Inflammatory macrophage treated with lipopolysaccharide for 4 hours (primary cell): Measurements from ENCODE around the gene NAV2.

Experiments used
- DNase-seq: peaks from one replicate; pipeline ENCODE4 v3.0.0-alpha.2; 2020

Gene NAV2

GRCh38 chr11:19962053-19962800 lies 249.6 kb downstream of the NAV2 start:
- no peak for DNase-seq

- no peak for DNase-seq
Measured at GRCh38 chr11:19962801-19963175, 250.2 kb downstream of the NAV2 start.

GRCh38 chr11:19963697-19964387 lies 251.2 kb downstream of the NAV2 start:
- no peak for DNase-seq

- DNase-seq: no peak
Measured at GRCh38 chr11:19966441-19966840, 253.8 kb downstream of the NAV2 start.

- no peak for DNase-seq
Measured at GRCh38 chr11:19966927-19967326, 254.3 kb downstream of the NAV2 start.

- no peak for DNase-seq
Measured at GRCh38 chr11:19967787-19968186, 255.2 kb downstream of the NAV2 start.

- DNase-seq: no peak
Measured at GRCh38 chr11:19968860-19969259, 256.2 kb downstream of the NAV2 start.

GRCh38 chr11:19970944-19971343 lies 258.3 kb downstream of the NAV2 start:
- no peak for DNase-seq

GRCh38 chr11:19972091-19972490 lies 259.5 kb downstream of the NAV2 start:
- no peak for DNase-seq

GRCh38 chr11:19972651-19973050 lies 260.0 kb downstream of the NAV2 start:
- no peak for DNase-seq

- no peak for DNase-seq
Measured at GRCh38 chr11:19973136-19973635, 260.5 kb downstream of the NAV2 start.

GRCh38 chr11:19974886-19975285 lies 262.2 kb downstream of the NAV2 start:
- DNase-seq: no peak

- DNase-seq: no peak
Measured at GRCh38 chr11:19975414-19975990, 262.9 kb downstream of the NAV2 start.

GRCh38 chr11:19976281-19976941 lies 263.8 kb downstream of the NAV2 start:
- no peak for DNase-seq

- no peak for DNase-seq
Measured at GRCh38 chr11:19977941-19978340, 265.3 kb downstream of the NAV2 start.

GRCh38 chr11:19978668-19979518 lies 266.3 kb downstream of the NAV2 start:
- peak; percentile 26 for DNase-seq

GRCh38 chr11:19979519-19979845 lies 266.8 kb downstream of the NAV2 start:
- DNase-seq: no peak

- DNase-seq: no peak
Measured at GRCh38 chr11:19980388-19980787, 267.8 kb downstream of the NAV2 start.

GRCh38 chr11:19980957-19981669 lies 268.5 kb downstream of the NAV2 start:
- DNase-seq: no peak

GRCh38 chr11:19982774-19983495 lies 270.3 kb downstream of the NAV2 start:
- DNase-seq: no peak

GRCh38 chr11:19984048-19984742 lies 271.6 kb downstream of the NAV2 start:
- no peak for DNase-seq
